HG02798 (cell line): Measurements from ENCODE around the gene USH2A.

Source experiments
- ATAC-seq: cut with Tn5 transposase; IDR thresholded peaks from one replicate; pipeline ENCODE4 v1.9.1; 2021; ENCODE audit warnings: mild to moderate bottlenecking; ENCODE audit not compliant: unreplicated experiment, poor library complexity

The USH2A gene

DNA sequence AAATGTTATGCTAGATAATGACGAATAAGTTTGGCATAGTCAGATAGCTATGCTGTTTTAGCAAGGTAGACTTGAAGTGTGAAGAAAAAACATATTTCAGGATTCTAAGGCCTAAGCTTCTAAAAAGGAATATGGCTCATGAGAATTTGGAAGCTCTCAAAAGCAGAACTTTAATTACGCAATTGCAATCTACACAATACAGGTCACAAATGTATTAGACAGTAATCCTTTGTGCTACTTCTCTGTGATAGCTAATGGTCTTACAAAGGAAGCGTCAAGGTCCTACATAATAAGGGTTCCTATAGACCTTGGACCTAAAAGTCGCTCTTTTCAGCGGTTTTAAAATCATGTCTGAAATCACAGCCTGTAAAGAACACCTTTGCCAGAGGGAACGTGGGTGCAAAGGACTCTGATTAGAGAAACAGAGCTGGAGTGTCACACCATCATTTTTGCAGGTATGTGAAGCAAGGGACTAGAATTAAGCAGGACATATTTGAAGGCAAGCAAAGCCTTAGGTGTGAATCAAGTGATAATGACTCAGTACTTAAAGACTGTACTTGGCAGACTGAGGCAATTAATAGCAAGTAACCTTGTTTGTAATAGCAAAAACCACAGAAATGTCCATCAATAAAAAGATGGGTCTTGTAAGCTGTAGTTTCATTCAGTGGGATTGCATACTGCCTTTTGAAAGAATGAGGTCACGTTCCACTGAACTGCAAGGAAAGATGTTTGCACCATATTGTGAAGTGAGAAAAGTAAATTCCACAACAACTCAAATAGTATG, 436.0 kb downstream of the USH2A start:
- ATAC-seq = no peak

DNA sequence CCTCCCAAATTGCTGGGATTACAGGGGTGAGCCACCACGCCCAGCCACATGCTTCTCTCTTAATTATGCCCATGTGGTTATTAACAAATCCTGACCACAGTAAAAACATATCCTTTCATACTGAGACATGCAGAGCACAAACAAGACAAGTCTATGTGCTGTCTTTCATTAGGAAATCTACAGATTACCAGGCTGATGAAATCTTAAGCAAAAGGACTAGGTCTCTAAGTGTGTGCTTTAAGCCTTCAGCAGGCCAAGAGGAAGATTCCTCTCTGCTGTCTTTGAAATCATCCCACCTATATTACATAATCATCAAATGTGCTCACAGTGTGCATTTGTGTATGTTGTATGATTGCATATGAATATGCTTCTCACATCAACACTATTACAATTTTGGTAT, 436.8 kb downstream of the USH2A start:
- ATAC-seq = no peak

DNA sequence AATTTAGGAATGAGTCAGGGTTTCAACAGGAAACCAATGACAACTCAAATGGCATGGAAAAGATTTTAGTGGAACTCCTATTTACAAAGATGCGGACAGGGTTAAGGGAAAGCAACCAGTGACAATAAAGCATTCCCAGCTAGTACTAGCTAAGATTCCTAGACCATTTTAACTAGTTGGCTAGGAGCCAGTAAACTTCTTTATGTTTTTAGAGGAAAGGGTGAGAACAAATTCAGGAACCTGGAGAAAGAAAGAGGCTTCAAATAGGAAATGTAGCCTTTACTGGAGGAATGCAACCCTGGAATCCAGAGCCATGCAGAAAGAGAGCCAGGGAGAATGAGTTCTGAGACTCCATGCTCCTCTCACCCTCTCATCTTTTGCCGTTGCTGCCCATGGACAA, 439.6 kb downstream of the USH2A start:
- ATAC-seq = no peak

DNA sequence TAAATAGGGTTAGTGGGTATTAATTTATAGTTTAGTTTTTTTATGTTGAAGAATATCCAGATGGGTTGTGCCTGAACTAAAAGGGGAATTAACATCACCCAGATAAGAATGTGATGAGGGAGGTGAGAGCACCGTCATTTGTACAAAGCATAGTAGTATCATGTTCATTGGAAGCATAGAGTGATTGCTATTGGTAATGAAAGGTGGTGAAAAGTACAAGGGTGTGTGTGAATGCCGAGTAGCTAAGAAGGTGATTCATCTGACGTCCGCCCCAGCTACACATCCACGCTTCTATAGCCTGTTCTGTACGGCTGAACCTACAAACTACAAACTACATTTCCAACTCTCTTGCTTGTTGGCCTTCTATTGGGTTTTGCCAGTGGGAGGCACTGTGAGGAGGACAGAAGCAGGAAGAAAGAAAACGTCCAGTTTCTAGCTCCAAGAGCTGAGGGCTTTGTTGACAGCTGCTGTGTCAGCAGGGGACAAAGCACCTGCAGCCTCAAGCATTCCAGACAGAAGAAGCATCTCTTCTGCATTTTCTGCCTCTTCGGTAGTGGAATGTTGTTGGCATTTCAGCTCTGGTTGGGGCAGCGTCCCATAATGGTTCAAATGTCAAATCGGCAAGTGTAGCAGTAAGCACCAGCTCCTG, 451.3 kb downstream of the USH2A start:
- ATAC-seq = no peak

DNA sequence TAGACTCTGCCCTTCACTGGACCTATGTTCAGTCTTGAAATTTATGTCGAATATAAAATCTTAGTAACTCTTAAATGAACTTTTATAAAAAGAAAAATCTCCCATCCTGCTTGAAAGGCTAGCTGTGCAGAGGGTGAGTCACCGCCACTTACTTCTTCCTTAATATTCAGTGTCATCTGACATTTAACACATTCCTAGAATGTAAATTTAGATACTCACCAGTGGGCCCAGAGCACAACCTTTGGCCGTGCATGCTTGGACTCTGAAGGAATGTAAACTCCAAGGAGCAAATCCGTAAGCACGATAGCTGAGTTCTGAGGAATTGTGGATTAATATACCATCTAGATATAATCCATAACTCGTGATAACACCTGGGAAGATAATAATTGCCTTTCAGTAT, 452.8 kb downstream of the USH2A start:
- ATAC-seq = no peak

DNA sequence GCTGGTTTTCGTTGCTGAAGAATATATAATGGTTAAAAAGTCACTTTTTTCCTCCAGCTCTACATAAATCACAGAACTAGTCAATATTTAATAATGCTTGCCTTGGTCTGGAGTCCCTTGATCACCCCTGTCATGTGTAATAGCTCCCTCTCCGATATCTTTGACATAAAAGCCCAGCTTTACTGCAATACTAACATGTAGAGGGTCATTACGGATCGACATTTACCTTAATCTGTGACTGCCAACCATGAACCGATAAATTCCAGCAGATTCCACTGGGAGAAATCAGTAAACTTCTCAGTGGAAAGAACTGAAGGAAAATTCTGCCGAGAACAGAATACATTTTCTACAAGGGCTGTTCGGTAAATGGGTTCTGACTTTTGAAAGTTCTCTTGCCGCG, 459.6 kb downstream of the USH2A start:
- ATAC-seq = no peak

DNA sequence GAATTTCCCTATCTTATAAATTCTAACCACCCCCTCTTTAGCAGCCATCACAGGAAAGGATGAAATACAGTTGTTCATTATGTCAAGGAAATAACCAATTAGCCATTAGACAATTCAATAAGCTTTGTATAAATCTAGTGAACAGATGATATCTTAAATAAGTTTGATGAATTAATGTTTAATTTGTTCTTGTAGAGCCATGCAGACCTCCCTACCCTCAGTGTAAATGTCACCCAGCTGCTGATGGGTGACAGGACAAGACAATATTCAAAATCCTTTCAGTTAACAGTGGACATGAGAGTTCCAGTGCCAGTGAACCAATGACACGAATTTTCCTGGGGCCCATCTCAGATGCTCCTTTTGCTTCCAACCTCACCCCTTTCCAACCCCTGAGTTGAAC, 460.2 kb downstream of the USH2A start:
- no peak for ATAC-seq

DNA sequence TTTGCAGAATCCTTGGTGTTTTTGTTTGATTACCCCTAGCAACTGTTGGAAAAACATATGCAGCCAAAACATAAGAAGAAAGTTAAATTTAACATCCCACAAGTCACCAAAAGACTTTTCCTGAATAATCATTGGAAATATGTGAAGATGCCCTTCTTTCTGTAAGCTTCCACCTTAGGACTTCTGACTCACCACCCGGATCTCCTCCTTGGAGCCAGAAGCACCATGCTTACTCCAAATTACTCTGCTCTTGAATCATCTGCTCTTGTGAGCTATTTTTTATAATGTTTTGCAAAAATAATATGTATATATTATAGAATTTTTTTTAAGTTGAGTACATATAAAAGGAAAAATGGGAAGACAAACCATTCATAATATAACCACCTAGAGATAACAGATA, 464.4 kb downstream of the USH2A start:
- ATAC-seq = no peak

DNA sequence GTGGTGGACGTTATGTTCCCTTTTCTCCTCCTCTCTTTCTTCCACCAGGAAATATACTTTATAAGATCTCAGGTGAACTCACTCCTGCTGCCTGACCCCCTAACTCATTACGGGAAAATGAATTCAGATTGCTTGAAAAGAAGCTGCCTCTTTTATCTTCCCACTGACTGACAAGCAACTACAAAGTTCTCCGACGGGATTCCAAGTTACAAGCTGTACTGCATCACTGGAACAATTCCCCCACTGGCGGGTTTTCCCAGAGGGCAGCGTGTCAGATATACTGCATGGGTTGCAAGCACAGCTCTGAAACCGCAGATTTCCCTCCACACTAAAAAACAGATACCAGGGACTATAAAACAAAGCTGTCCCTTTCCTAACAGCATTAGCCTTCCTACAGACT, 465.6 kb downstream of the USH2A start:
- no peak for ATAC-seq

DNA sequence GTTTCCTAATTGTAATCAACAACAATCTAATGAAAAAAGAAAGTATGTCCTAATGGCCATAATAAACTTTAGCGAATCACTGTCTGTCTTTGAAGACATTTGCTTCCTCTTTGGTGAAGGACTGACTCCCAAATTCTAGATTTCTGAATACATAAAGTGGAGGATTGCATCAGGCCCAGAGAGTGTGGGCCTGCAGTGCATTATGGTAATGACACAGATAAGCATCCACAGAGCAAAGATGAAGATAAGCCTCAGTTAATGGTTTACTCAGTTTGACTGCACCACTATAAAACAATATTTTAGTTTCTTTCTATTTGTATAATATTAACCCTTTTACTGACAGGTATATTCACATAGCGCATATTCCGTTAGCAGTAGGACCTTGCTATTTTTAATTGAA, 490.7 kb downstream of the USH2A start:
- ATAC-seq = no peak

DNA sequence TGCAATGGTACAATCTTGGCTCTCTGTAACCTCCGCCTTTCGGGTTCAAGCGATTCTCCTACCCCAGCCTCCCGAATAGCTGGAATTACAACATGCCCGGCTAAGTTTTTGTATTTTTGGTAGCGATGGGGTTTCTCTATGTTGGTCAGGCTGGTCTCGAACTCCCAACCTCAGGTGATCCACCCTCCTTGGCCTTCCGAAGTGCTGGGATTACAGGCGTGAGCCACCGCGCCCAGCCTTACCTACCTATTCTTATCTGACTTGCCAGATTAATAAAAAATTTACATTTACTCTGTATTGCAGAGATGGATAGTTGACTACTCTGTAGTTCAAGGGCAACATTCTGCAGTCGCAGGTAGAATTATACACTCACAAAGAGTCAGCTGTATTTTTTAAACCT, 496.6 kb downstream of the USH2A start:
- no peak for ATAC-seq

DNA sequence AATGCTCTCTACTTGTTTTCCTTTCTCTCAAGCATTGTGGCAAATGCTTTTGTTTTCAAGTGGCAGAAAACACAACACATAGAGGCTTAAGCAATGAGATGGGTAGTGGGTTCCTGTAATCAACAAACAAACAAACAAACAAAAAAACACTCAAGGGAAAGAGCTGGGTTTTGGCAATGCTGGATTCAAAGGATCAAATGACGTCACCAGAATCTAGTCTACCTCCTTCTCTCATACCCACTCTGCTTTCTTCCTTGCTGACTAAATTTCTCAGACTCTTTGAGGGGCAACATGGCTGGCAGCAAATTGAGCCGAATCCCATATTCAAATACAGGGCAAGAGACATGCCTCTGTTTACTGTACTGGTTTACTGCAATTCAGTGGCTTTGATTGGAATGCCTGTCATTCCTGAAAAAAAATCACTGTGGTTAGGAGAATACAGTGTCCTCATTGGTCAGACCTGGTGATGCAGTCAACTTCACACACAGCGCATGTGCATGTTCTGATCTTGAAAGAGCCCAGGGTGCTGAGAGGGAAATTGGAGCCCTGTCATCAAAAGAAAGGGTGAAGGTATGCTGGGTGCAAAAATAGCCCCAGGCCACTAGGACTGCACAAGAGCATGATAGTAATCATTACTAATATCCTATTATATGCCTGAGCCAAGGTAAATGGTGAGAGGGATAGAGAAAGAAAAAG, 500.0 kb downstream of the USH2A start:
- no peak for ATAC-seq

DNA sequence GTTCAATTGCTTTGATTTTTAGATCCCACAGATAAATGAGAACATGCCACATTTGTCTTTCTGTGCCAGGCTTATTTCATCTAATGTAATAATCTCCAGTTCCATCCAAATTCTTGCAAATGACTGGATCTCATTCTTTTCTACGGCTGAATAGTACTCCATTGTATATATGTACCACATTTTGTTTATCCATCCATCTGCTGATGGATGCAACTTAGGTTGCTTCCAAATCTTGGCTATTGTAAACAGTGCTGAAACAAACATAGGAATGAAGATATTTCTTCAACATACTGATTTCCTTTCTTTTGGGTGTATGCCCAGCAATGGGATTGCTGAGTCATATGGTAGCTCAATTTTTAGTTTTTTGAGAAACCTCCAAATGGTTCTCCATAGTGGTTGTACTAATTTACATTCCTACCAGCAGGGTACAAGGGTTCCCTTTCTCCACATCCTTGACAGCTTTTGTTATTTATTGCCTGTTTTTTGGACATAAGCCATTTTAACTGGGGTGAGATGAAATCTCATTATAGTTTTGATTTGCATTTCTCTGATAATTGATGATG, 511.8 kb downstream of the USH2A start:
- no peak for ATAC-seq

DNA sequence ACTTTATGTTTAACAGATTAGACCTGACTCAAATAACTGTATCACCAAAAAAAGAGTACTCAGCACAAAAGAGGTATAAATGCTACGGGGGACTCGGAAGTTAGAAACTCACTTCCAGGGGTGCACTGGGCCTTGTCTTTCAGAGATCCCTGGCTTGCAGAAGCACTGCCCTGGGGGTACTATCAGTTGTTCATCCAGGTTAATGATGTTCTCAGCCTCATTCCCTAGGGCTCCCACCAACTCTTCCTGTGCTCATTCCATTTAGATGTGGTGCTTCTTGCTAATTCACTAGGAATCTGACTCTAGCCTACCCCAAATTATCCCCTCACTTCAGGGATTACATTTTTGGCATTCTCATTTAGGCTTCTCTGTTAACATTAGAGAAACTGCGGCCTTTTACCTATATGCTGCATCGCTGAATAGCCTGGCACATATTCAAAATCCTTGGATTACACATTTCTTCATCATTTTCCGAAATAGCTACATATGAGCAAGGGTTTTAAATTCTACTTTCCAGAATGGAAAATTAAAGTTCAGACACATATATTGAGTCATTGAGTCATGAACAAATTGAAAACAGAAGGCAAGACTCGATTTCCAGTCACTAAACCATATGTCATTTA, 517.6 kb downstream of the USH2A start:
- ATAC-seq = no peak

DNA sequence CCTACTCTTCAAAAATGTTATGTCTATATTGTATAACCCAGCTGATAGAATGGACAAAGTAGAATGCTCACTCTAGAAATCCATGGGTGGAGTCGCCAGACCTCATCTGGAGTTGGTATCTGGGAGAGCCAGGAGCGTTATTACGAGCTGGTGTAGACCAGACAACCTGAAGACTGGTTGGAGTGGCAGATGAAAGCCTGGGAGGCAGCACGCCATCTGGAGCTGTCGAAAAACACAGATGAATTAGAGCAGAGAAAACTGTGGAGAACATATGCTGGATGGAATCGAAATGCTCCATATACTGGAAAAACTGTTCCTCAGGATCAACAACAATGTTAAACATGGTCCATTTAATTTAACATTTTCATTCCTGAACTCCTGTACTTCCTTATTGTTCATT, 522.6 kb downstream of the USH2A start:
- ATAC-seq = no peak

DNA sequence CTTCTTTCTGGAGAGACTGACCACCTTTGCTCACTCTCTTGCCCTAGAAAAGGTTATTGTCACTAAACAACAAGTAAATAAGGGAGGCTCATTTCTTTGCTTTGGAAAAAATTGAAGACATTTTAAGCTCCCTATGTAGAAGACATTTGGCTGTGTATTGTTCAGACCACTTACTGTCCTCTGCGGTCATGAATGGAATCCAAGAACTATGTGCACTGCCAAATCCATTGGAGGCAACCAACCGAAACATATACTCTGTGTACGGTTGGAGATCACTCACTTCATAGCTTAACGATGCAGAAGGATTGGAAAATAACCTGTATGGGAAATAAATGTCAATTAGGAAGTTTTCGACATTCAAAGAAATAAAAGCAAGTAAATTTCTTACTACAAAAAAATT, 523.3 kb downstream of the USH2A start:
- ATAC-seq = no peak

DNA sequence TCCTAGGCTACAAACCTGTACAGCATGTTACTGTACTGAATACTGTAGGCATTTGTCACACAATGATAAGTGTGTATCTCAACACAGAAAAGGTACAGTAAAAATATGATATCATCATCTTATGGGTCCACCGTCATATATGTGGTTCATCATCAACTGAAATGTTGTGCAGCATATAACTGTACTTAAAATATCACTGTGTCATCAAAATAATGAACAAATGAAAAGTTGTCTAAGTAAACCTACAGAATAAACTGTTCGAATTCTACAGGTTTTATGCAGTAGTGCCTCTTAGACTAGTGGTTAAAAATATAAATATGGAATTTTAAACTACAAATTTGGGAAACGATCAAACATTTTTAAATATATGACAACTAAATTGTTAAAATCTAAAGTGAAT, 527.4 kb downstream of the USH2A start:
- no peak for ATAC-seq

DNA sequence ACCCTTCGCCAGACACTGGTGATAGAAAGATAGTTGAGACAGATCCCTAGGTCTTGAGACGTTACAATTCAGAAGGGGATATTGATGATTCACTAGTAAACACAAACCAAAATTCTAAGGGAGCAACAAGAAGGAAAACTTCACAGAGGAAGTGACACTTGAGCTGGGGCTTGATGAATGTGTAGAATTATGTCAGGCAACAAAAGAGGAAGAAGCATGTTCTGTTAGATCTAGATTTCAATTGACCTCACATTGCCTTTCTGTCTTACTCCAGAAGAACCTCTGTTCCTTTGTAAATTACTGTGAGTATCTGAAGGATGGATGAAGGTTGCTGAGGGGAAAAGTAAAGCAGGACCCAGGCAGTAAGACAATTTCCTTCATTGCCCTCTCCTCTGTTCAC, 528.0 kb downstream of the USH2A start:
- ATAC-seq = no peak

DNA sequence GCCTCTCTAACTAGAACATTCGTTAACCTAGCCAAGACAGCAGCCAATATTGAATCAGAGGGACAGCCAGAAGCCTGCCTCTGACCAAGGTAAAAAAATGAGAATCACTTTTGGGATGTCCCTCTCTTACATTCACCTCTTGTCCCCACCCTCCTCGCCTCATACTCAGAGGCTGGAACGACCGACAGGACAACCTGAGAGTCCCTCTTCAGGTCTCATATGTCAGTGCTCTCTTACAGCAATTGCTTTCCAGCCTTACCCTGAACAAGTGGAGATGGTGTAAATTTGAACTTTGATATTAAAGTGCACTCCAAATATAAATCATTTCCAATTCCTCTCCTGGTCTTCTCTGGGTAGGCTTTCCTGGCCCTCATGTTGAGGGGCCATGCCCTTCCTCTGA, 528.6 kb downstream of the USH2A start:
- no peak for ATAC-seq

DNA sequence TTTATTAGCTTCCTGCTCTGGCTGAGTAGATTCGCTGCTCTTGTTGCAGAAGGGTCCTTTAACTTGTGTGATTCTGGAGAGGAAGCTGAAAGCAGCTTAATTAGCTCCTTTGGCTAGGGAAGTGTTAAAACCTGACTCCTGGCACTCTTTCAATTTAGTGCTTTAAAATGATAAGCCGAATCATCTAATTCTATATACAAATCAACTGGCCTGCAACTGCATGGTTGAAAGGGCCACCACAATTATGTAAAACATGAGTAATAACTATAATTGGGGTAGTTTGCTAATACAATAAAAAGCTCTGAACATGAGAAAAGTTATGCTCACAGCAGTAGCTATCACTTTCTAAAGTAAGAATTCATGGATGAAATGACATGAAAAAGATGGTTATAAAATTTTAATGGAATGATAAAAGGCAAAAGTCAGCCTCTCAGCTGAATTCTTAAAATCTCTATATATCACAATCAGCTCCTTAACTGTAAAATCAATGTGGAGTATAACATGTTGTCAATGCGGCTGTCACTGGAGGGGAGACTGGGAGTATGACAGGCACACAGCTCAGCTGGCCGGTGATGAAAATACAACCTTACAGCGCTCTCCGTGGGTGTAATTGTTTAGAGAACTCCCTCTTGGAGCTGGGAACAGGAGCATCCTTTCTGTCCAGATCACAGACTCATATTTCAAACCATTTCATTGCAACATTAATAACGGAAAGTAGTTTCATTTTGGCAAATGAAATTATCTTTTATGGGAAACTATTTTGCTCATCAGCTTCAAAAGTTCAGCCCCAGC, 531.8 kb downstream of the USH2A start:
- ATAC-seq = no peak
